ENCODE results near the gene PALD1. TPM values are rescaled to one million over a fixed set of nuclear protein-coding genes. Genes with fewer than 3 reads are reported as not detected.

Gene PALD1
- total and polyA plus RNA-seq, 2 donors (not counting 1 experiment from before 2014, with no cell fraction given) = 0.09 to 0.33 TPM

DNA sequence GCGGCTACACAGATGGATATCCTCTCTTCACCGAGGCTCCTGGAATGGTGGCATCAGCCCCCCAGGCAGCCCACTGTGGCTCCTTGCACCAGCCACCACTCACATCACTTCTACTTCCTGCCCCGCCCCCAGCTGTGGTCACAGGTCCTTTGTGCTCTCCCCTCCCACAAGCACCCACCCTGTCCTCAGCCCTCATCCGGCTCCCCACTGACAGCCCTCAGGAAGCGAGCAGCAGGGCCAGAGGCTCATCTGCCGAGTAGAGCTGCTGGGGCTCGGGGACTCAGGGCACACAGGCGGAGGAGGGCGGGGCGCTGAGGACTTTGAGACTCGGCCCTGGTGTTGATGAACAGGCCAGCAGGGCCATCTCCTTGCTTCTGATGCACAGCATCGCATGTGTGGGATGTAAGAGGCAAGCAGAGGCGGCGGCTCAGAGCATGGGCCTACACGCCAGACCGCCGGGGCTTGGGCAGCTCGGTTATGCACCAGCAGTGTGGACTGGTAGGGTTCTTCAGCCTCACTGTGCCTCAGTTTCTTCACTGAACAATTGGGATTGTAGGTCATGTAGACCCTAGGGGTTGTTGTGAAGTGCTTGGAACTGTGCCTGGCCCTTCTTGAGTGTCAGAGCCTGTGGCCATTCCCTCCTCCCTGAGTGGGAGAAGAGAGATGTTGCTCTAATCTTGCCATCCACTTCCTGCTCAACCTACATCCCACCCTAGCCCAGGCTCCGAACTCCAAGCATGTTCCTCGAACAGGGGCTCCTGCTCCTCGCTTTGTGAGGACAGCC is 124.3 kb downstream of the PALD1 start, which contains the start of gene PRF1:
Gene PRF1 (minus strand): TSS at position 77 of the 784 bp plus-strand sequence. CDS start 1,839 bp downstream, outside the sequence.
- no peak within 1 kb of the TSS for H2AFZ ChIP-seq (ENCODE audit: low read length)
- H3K9me3 ChIP-seq (ENCODE audit: control insufficient read depth, insufficient read depth, low read depth, low read length) = no peaks in the 10 kb centered on the region
- no peak for TF ChIP-seq EZH2 (IDR thresholded peaks at IDR 0.05; ENCODE audit: low read length, missing control alignments)
- TF ChIP-seq, protein P1, sequence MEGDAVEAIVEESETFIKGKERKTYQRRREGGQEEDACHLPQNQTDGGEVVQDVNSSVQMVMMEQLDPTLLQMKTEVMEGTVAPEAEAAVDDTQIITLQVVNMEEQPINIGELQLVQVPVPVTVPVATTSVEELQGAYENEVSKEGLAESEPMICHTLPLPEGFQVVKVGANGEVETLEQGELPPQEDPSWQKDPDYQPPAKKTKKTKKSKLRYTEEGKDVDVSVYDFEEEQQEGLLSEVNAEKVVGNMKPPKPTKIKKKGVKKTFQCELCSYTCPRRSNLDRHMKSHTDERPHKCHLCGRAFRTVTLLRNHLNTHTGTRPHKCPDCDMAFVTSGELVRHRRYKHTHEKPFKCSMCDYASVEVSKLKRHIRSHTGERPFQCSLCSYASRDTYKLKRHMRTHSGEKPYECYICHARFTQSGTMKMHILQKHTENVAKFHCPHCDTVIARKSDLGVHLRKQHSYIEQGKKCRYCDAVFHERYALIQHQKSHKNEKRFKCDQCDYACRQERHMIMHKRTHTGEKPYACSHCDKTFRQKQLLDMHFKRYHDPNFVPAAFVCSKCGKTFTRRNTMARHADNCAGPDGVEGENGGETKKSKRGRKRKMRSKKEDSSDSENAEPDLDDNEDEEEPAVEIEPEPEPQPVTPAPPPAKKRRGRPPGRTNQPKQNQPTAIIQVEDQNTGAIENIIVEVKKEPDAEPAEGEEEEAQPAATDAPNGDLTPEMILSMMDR (conservative IDR thresholded peaks at IDR 0.05 in 1 of 2, IDR thresholded peaks at IDR 0.05 in 1 of 2; ENCODE audit: low read depth in 1 of 2, low read length in 2 of 2) = no peak
- H3K9ac ChIP-seq (ENCODE audit: insufficient read depth, low read length) = no peak within 1 kb of the TSS
- DNase-seq (ENCODE audit: low read depth in 2 of 2) = no peak
- H3K4me1 ChIP-seq (ENCODE audit: control insufficient read depth, extremely low read depth, insufficient read depth, low read length) = no peaks in the 10 kb centered on the region
- no peaks in the 10 kb centered on the region for H4K20me1 ChIP-seq (ENCODE audit: control insufficient read depth, extremely low read depth, insufficient read depth, low read length)
- no peak within 1 kb of the TSS for H3K27ac ChIP-seq (ENCODE audit: insufficient read depth, low read length)
- H3K4me2 ChIP-seq (ENCODE audit: extremely low read depth, insufficient read depth, low read length) = no peak within 1 kb of the TSS
- no peaks in the 10 kb centered on the region for H3K36me3 ChIP-seq (ENCODE audit: control insufficient read depth, insufficient read depth, low read length)
- no peak within 1 kb of the TSS for H3K4me3 ChIP-seq (replicated peaks in 1 of 4; ENCODE audit: control extremely low read depth in 1 of 4, insufficient read depth in 1 of 4, low read depth in 3 of 4, low read length in 4 of 4)
- H3K79me2 ChIP-seq (ENCODE audit: control insufficient read depth, insufficient read depth, low read length) = no peaks in the 10 kb centered on the region
- H3K27me3 ChIP-seq (ENCODE audit: control insufficient read depth, insufficient read depth, low read length) = no peaks in the 10 kb centered on the region

DNA sequence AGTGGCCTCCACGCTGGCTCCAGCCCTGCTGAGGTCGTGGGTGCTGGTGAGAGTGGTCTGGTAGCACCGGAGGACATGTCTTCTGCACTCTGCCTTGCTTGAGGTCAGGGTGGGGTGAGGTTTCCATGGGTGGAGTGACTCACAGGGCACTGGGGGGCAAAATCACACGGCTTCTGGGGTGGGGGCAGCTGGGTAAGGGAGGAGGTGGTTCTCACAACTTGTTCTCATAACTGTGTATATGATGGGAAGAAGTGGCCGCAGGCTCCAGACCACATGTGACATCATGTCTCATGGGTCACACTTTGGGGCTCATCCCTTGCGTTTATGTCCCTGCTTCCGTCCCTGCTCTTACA is 124.9 kb downstream of the PALD1 start:
- no peaks in the 10 kb centered on the region for H3K27me3 ChIP-seq (ENCODE audit: control insufficient read depth, insufficient read depth, low read length)
- no peaks in the 10 kb centered on the region for H3K79me2 ChIP-seq (ENCODE audit: control insufficient read depth, insufficient read depth, low read length)
- no peak overlapping the region for H3K9ac ChIP-seq (ENCODE audit: insufficient read depth, low read length)
- no peak overlapping the region for H3K4me2 ChIP-seq (ENCODE audit: extremely low read depth, insufficient read depth, low read length)
- H3K4me3 ChIP-seq (replicated peaks in 1 of 4; ENCODE audit: control extremely low read depth in 1 of 4, insufficient read depth in 1 of 4, low read depth in 3 of 4, low read length in 4 of 4) = no peak overlapping the region
- no peaks in the 10 kb centered on the region for H4K20me1 ChIP-seq (ENCODE audit: control insufficient read depth, extremely low read depth, insufficient read depth, low read length)
- H3K9me3 ChIP-seq (ENCODE audit: control insufficient read depth, insufficient read depth, low read depth, low read length) = no peaks in the 10 kb centered on the region
- no peaks in the 10 kb centered on the region for H3K4me1 ChIP-seq (ENCODE audit: control insufficient read depth, extremely low read depth, insufficient read depth, low read length)
- H3K36me3 ChIP-seq (ENCODE audit: control insufficient read depth, insufficient read depth, low read length) = no peaks in the 10 kb centered on the region
- no peak overlapping the region for H3K27ac ChIP-seq (ENCODE audit: insufficient read depth, low read length)
- TF ChIP-seq EZH2 (IDR thresholded peaks at IDR 0.05; ENCODE audit: low read length, missing control alignments) = no peak
- TF ChIP-seq, protein P1 (conservative IDR thresholded peaks at IDR 0.05 in 1 of 2, IDR thresholded peaks at IDR 0.05 in 1 of 2; ENCODE audit: low read depth in 1 of 2, low read length in 2 of 2) = no peak
- no peak for DNase-seq (ENCODE audit: low read depth in 2 of 2)
- H2AFZ ChIP-seq (ENCODE audit: low read length) = no peak overlapping the region

DNA sequence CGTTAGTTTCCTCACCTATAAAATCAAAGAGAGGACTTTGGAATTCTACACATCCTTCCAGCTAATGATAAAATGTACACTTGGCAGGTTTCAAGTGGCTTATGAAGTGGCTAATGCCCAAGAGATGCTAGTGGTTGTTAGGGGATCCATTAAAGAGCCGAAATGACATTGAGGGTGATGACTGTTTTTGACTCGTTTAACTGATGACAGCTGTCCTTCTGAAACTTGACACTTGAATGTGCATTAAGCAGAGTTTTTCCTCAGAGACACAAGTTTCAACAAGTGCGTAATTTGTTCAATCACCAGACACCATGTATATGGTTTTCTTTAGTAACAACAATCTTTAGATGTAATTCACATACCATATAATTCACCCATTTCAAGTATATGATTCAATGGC is 125.5 kb downstream of the PALD1 start:
- no peaks in the 10 kb centered on the region for H3K27me3 ChIP-seq (ENCODE audit: control insufficient read depth, insufficient read depth, low read length)
- H4K20me1 ChIP-seq (ENCODE audit: control insufficient read depth, extremely low read depth, insufficient read depth, low read length) = no peaks in the 10 kb centered on the region
- H3K79me2 ChIP-seq (ENCODE audit: control insufficient read depth, insufficient read depth, low read length) = no peaks in the 10 kb centered on the region
- no peak overlapping the region for H3K4me2 ChIP-seq (ENCODE audit: extremely low read depth, insufficient read depth, low read length)
- no peak overlapping the region for H2AFZ ChIP-seq (ENCODE audit: low read length)
- H3K4me1 ChIP-seq (ENCODE audit: control insufficient read depth, extremely low read depth, insufficient read depth, low read length) = no peaks in the 10 kb centered on the region
- TF ChIP-seq, protein P1 (conservative IDR thresholded peaks at IDR 0.05 in 1 of 2, IDR thresholded peaks at IDR 0.05 in 1 of 2; ENCODE audit: low read depth in 1 of 2, low read length in 2 of 2) = no peak
- no peak for TF ChIP-seq EZH2 (IDR thresholded peaks at IDR 0.05; ENCODE audit: low read length, missing control alignments)
- no peaks in the 10 kb centered on the region for H3K9me3 ChIP-seq (ENCODE audit: control insufficient read depth, insufficient read depth, low read depth, low read length)
- H3K36me3 ChIP-seq (ENCODE audit: control insufficient read depth, insufficient read depth, low read length) = no peaks in the 10 kb centered on the region
- H3K4me3 ChIP-seq (replicated peaks in 1 of 4; ENCODE audit: control extremely low read depth in 1 of 4, insufficient read depth in 1 of 4, low read depth in 3 of 4, low read length in 4 of 4) = no peak overlapping the region
- no peak overlapping the region for H3K27ac ChIP-seq (ENCODE audit: insufficient read depth, low read length)
- no peak for DNase-seq (ENCODE audit: low read depth in 2 of 2)
- H3K9ac ChIP-seq (ENCODE audit: insufficient read depth, low read length) = no peak overlapping the region

Data from fibroblast of lung (primary cell).